Peyer's patch (tissue), 4 donors: ENCODE results near the gene EFCAB8.

Source experiments
- CTCF ChIP-seq, 6 experiments: fragments of 450-650 bp in 4 of 6; fragments of 200-600 bp in 2 of 6; sonication (generic) in 1 of 6; IDR thresholded peaks; one replicate each; pipeline ENCODE4 v1.5.1; 2017 to 2019; ENCODE audit warnings: antibody characterized with exemption in 6 of 6, mild to moderate bottlenecking in 3 of 6, moderate library complexity in 1 of 6
- POLR2A ChIP-seq, 2 donors: fragments of 450-650 bp; IDR thresholded peaks; one replicate each; pipeline ENCODE4 v1.5.1; 2017; ENCODE audit warnings: antibody characterized with exemption in 2 of 2, mild to moderate bottlenecking in 2 of 2, moderate library complexity in 2 of 2

- TF ChIP-seq CTCF (IDR thresholded peaks at IDR 0.05) (no peak), POLR2A (IDR thresholded peaks at IDR 0.05) (no peak)
Measured at GRCh38 chr20:32984196-32984595, 125.5 kb downstream of the EFCAB8 start.
